HG02642 (cell line): ENCODE results near the gene PGA5.

ENCODE experiments used
- ATAC-seq: cut with Tn5 transposase; IDR thresholded peaks from one replicate; pipeline ENCODE4 v1.9.1; 2021; ENCODE audit warnings: mild to moderate bottlenecking; ENCODE audit not compliant: unreplicated experiment, poor library complexity

The PGA5 gene

GRCh38 chr11:61290905-61291690, 50.1 kb downstream of the PGA5 start:
- no peak for ATAC-seq

GRCh38 chr11:61292356-61292755, 51.4 kb downstream of the PGA5 start:
- no peak for ATAC-seq

- ATAC-seq: peak; percentile 36
These were observed 53.1 kb downstream of the PGA5 start for GRCh38 chr11:61293867-61294716.

- ATAC-seq: peak; percentile 73
These were observed 54.0 kb downstream of the PGA5 start, which contains the start of gene VWCE for GRCh38 chr11:61294717-61295595. VWCE (minus strand) TSS chr11:61295316; CDS start chr11:61295037, 279 bp downstream.

- ATAC-seq: no peak
These were observed 54.6 kb downstream of the PGA5 start for GRCh38 chr11:61295596-61295926.

- ATAC-seq: no peak
These were observed 56.4 kb downstream of the PGA5 start for GRCh38 chr11:61297341-61297740.

GRCh38 chr11:61297746-61298145, 56.8 kb downstream of the PGA5 start:
- ATAC-seq: no peak

- no peak for ATAC-seq
These were observed 57.8 kb downstream of the PGA5 start for GRCh38 chr11:61298663-61299244.
